ENCODE results near the gene JAKMIP1. TPM values are rescaled to one million over a fixed set of nuclear protein-coding genes. Genes with fewer than 3 reads are reported as not detected.

JAKMIP1 gene
- total RNA-seq, 1 experiment from 2014 or later = not detected

DNA sequence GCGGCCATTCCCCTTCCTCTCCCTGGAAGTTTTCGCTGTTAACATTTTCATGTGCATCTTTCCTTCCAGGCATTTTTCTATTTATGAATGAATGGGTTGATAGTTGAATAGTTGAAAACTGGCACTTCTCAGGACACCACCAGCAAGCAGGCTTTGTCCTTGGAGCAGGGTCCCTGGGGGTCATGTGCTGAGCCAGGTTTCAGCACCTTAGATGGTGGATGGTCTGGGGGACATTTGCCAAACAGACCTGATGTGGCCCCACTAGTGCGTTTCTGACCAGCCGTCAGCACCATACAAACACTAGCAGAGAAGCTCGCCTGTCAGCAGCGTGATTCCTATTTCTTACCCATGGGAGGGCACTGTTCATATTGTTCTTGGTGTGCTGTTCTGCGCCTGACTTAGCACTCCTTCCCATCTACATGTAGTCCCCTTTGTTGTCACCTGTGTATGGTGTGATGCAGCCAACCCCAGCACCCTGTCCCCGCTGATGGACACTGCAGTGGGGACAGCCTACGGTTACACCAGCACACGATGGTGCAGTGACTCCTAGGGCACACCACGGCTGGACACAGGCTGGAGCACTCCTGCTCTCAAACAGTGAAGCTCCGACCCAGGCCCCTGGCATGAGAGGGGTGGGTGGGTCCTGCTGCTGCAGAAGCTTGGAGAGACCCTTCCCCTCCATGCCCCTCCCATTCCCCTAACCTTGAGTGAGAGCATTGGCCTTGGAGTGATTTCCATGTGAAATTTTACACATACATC lies 42.1 kb upstream of the JAKMIP1 start:
- peaks cover 4% of the 10 kb centered on the region for H3K9me3 Mint-ChIP-seq (ENCODE audit: low read depth, unreplicated experiment)
- H3K4me1 Mint-ChIP-seq (ENCODE audit: low read depth, unreplicated experiment) = no peaks in the 10 kb centered on the region
- no peak overlapping the region for H3K27ac Mint-ChIP-seq (ENCODE audit: unreplicated experiment)
- H3K4me3 Mint-ChIP-seq (ENCODE audit: low read depth, unreplicated experiment) = no peak overlapping the region
- DNase-seq = no peak
- TF ChIP-seq, protein P1, sequence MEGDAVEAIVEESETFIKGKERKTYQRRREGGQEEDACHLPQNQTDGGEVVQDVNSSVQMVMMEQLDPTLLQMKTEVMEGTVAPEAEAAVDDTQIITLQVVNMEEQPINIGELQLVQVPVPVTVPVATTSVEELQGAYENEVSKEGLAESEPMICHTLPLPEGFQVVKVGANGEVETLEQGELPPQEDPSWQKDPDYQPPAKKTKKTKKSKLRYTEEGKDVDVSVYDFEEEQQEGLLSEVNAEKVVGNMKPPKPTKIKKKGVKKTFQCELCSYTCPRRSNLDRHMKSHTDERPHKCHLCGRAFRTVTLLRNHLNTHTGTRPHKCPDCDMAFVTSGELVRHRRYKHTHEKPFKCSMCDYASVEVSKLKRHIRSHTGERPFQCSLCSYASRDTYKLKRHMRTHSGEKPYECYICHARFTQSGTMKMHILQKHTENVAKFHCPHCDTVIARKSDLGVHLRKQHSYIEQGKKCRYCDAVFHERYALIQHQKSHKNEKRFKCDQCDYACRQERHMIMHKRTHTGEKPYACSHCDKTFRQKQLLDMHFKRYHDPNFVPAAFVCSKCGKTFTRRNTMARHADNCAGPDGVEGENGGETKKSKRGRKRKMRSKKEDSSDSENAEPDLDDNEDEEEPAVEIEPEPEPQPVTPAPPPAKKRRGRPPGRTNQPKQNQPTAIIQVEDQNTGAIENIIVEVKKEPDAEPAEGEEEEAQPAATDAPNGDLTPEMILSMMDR (IDR thresholded peaks at IDR 0.05; ENCODE audit: unreplicated experiment) = no peak
- peaks cover 38% of the 10 kb centered on the region for H3K27me3 Mint-ChIP-seq (ENCODE audit: unreplicated experiment)
- no peaks in the 10 kb centered on the region for H3K36me3 Mint-ChIP-seq (ENCODE audit: insufficient read depth, unreplicated experiment)
- intact Hi-C loops (cut with micrococcal nuclease; ENCODE audit: unreplicated experiment) = no loop called here
- CTCF ChIA-PET = no interaction called here
- no TSS peak for BruUV-seq (replicated peaks)

DNA sequence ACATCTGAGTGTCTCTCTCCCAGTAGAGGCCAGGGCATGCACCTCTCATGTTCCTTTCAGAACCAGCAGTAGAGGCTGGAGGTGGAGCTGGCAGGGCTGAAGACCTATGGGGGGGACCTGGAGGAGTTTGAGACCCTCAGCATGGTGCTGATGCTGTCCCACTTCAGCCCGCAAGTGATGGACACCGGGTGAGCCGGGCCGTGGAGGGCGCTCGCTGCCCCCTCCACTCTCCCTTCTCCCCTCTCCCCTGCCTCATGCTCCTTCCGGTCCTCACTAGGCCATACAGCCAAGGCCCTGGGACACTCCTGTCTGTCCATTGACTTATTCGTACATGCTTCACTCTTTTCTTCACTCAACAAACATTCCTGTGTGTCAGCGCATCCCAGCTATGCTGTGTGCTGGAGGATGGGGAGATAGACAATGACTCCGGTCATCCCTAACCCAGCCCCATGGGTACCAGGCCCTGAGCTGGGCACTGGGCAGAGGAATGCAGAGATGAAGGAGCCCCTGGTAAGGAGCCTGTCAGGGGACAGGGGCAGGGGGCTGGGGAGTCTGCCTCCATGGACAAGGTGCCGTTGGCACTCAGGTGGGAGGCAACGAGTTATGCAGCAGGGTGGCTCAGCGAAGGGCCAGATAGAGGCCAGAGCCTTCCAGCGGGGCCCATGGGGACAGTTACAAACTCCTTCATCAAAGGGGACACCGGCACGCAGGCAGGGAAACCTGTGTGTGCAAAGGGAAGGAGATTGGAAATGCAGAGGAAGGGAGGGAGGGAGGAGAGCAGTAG lies 40.9 kb upstream of the JAKMIP1 start:
- Mint-ChIP-seq H3K36me3 (ENCODE audit: insufficient read depth, unreplicated experiment) (no peaks in the 10 kb centered on the region), H3K27ac (ENCODE audit: unreplicated experiment) (no peak overlapping the region), H3K4me3 (ENCODE audit: low read depth, unreplicated experiment) (no peak overlapping the region), H3K4me1 (ENCODE audit: low read depth, unreplicated experiment) (no peaks in the 10 kb centered on the region), H3K9me3 (ENCODE audit: low read depth, unreplicated experiment) (peaks cover 4% of the 10 kb centered on the region), H3K27me3 (ENCODE audit: unreplicated experiment) (peaks cover 26% of the 10 kb centered on the region)
- DNase-seq = no peak
- intact Hi-C loops (cut with micrococcal nuclease; ENCODE audit: unreplicated experiment) = no loop called here
- BruUV-seq (replicated peaks) = no TSS peak
- TF ChIP-seq, protein P1 (IDR thresholded peaks at IDR 0.05; ENCODE audit: unreplicated experiment) = no peak
- CTCF ChIA-PET = no interaction called here

DNA sequence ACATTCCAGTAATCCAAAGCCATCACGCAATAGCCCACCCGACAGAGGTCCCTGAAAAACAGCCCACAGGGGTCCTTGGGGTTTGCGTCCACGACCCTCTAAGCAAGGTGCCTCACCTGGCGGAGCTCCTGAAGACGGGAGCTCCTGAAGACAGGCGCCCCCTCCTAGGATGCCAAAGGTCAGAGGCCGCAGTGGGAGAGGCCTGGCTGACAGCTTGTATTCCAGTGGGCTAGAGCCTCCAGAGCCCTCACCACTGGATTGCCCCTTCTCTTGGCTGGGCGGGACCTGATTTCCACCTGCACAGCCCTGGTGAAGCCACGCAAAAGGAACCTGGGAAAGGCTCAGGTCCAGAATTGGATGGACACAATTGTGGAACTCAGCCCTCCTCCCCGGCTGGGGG lies 39.6 kb upstream of the JAKMIP1 start:
- H3K4me1 Mint-ChIP-seq (ENCODE audit: low read depth, unreplicated experiment) = no peaks in the 10 kb centered on the region
- H3K9me3 Mint-ChIP-seq (ENCODE audit: low read depth, unreplicated experiment) = peaks cover 4% of the 10 kb centered on the region
- CTCF ChIA-PET = no interaction called here
- TF ChIP-seq, protein P1 (IDR thresholded peaks at IDR 0.05; ENCODE audit: unreplicated experiment) = no peak
- no TSS peak for BruUV-seq (replicated peaks)
- no peak for DNase-seq
- intact Hi-C loops (cut with micrococcal nuclease; ENCODE audit: unreplicated experiment) = no loop called here
- peaks cover 22% of the 10 kb centered on the region for H3K27me3 Mint-ChIP-seq (ENCODE audit: unreplicated experiment)
- no peaks in the 10 kb centered on the region for H3K36me3 Mint-ChIP-seq (ENCODE audit: insufficient read depth, unreplicated experiment)
- H3K4me3 Mint-ChIP-seq (ENCODE audit: low read depth, unreplicated experiment) = no peak overlapping the region
- no peak overlapping the region for H3K27ac Mint-ChIP-seq (ENCODE audit: unreplicated experiment)

DNA sequence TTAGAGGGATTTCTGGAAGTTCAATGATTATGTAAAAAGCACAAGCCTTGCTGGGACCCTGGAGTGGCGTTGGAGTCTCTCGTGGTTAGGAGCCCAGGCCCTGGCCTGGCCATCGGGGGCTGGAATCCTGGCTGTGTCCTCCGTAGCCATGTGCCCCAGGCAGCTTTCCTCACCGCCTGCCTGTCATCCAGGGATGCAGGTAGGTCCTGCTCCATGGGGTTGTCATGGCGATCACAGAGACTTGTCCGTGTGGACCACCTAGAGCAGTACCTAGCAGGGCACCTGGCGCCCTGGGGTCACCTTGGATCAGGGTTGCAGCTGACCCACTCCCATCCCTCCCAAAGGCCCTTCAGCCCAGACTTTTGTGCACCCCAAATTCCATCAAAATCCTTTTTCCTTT lies 39.1 kb upstream of the JAKMIP1 start:
- CTCF ChIA-PET = no interaction called here
- TF ChIP-seq, protein P1 (IDR thresholded peaks at IDR 0.05; ENCODE audit: unreplicated experiment) = no peak
- intact Hi-C loops (cut with micrococcal nuclease; ENCODE audit: unreplicated experiment) = no loop called here
- Mint-ChIP-seq H3K27ac (ENCODE audit: unreplicated experiment) (no peak overlapping the region), H3K4me1 (ENCODE audit: low read depth, unreplicated experiment) (no peaks in the 10 kb centered on the region), H3K4me3 (ENCODE audit: low read depth, unreplicated experiment) (no peak overlapping the region), H3K9me3 (ENCODE audit: low read depth, unreplicated experiment) (no peaks in the 10 kb centered on the region), H3K27me3 (ENCODE audit: unreplicated experiment) (peaks cover 17% of the 10 kb centered on the region), H3K36me3 (ENCODE audit: insufficient read depth, unreplicated experiment) (no peaks in the 10 kb centered on the region)
- DNase-seq = no peak
- no TSS peak for BruUV-seq (replicated peaks)

Data from Calu3 (cell line).